Muscle of back (tissue), 11 donors: Measurements from ENCODE around the gene DNPEP. TPM values are rescaled to one million over a fixed set of nuclear protein-coding genes. Genes with fewer than 3 reads are reported as not detected.

Source experiments
- DNase-seq, 3 donors: peaks; one replicate each; pipeline versions ENCODE4 v3.0.0 to v3.0.0-alpha.2; 2013
- polyA plus RNA-seq, 10 donors: library from polyadenylated mRNA; unstranded; fragments of 120-200 nt; gene quantifications; one replicate each; pipeline ENCODE4 v1.2.1, GENCODE V29; 2013; ENCODE audit not compliant: insufficient read length in 10 of 10

Gene DNPEP
- polyA plus RNA-seq, 10 donors = 26.4 to 45.4 (median 36.6) TPM

DNA sequence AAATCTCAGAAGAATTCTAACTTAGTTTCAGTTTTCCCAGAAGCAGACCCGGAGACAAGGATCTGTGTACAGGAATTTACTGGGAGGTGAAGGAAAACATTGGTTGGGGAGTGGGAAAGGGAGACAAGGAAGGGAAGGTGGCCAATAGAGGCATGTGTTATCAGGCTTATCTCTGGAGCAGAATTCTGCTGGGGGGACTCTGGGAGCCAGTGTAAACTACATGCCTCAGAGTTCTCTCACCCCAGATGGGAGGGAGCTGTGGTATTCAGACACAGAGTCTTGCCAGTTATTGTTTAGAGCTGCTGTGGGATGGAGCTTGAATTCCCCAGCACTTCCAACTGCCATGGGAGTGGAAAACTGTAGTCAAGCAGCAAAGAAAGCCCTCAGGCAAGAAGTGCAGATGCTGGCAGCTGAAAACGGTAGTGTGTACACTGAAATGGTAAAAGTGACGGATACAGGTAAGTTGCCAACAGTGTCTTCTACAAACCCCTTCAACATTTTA, 19.0 kb downstream of the DNPEP start:
- peak; percentile 38 to 72 (median 45) for DNase-seq

GRCh38 chr2:219362524-219363164, 25.1 kb downstream of the DNPEP start:
- DNase-seq = peak; percentile 57 to 79 (median 72)

DNA sequence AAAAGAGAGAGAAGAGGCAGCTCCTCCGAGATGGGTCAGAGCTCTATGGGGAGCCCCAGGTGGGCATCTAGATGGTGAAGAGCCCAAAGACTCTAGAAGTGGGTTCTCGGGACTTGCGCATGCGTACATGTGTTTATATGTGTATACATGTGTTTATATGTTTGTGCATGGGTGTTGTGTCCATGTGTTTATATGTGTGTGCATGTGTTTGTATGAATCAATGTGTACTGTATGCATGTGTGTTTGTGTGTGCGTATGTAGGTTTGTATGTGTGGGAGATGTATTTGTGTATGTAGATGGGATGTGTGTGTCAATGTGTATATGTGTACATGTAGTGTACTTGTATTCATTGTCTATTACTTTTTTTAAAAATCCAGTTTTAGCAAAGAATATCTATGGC, 25.6 kb downstream of the DNPEP start:
- no peak for DNase-seq

DNA sequence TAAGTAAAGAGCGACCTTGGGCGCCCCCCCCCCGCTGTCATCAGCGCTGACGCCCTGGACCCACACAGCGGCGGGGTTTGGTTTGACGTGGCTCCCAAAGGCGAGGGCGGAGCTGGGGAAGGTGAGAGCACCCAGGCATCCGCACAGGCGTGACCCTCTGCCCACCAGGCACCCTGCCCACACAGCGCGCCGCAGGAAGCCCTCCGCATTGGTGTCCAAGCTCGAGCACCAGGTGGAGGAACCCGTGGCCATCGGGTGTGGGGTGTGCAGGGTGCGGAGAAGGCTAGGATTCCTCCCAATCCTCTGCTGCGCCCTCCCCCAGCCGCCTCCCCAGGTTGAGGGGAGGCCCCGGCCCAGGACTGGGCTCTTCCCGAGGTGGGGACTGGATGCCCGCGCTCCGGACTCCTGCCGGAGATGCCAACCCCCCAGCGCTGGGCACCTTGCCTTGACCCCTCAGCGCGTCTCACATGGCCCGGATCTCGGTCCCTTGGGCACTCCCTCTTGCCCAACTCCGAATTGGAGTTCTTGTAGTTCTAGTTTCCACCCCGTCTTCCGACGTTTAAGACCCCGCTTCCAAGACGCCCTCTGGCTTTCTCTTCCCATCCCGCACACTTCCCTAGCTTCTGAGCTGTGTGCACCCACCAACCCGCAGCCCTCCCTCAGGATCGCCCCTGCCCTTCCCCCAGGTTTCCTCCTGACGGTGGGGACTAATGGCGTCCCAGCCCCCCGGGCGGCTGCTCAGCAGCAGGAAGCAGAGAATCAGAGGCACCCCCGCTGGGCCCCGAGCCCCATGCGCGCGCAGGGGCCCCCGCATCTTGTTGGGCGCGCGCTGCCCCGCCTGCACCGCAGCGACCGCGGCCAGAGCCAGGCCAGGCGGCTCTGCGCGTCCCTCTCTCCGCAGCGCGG, 29.3 kb downstream of the DNPEP start:
- no peak for DNase-seq

GRCh38 chr2:219356834-219357233, 30.9 kb downstream of the DNPEP start:
- no peak for DNase-seq

DNA sequence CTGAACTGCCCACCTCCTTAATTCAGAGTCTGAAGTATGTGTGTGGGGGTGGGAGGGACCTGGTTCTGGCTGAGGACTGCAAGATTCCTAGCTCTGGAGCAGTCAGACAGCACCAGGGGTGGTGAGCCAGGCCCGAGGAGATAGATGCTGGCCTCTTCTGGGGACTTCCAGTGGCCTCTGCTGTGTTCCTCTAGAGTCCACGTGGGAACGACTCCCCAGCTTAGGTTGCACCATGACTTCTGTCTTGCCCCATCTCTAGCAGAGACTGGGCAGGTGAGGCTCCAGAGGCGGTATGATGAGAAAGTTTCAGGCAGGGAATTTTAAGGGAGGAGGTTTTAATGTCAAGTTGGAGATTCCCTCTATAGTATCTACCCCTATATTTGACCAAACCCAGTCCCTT, 33.1 kb downstream of the DNPEP start:
- no peak for DNase-seq

GRCh38 chr2:219353129-219353528, 34.6 kb downstream of the DNPEP start:
- no peak for DNase-seq

DNA sequence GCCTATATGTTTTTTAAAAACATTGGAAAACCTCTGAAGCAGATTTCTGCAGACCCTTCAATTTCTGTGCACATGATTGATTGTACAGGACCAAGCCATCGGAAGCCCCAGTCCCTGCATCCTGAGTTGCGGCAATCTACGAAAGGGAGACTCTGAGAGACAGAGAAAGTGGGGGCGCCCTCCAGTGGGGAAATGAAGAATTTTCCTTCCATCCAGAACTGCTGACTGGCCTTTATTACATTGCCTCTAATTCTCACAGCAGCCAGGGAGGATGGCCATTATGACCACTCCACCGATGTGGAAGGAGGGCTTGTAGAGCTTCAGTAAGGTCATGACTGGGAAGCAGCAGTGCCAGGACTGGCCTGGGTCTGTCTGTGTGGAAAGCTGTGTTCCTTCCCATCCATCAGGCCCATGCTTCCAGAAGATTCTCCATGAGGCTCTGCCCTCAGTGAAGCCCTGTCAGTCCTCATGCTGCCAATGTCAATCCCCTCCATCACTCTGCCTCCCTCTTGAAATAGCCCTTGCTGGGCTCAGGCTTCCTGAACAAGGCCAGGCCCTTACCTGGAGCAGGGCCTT, 35.2 kb downstream of the DNPEP start:
- DNase-seq = peak; percentile 24 to 40 (median 27)

DNA sequence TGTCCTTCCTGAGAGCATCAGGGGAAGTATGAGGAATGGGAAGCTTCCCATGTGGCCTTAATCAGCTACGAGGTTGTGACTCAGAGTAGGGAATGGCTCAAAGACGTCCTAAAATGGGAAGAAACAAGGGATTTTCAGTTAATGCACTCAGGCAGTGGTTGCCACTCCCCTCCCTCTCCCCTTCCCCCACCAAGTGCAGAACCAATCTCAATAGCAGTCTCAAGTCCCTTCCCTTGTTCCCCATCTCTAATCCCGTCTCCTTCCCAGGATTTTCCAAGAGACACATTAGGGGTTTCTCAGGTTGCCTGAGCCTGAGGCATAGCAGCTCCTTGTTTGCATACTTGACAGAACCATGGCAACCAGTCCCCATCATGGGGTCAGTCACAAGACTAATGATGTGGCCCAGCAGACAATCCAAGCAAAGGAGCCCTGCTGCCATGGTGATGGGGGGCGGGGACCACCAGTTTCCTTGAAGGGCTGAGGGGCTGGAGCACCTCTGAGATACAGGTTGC, 36.9 kb downstream of the DNPEP start:
- DNase-seq = peak in 1 of 3 donors; percentile 85

DNA sequence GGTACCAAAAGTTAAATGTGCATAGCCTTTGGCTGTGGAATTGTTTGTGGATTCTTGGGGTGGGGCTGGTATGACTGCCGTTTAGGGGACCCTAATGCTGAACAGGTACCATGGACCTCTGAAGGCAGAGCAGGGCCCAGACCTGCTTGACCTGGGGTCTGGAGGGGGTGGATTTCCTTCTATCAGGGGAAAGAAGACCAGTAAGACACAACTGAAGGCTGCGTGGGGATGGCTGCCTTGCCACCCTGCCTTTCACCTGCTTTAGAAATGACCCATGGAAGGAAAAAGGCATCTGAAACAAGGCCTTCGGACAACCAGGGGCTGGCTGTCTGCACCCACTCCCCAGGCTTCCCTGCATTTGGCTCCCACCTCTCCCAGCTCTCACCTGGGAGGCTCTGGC, 37.5 kb downstream of the DNPEP start:
- DNase-seq = no peak

GRCh38 chr2:219344751-219345430, 42.8 kb downstream of the DNPEP start:
- peak; percentile 37 to 68 (median 59) for DNase-seq

GRCh38 chr2:219335373-219335786, 52.3 kb downstream of the DNPEP start:
- DNase-seq = no peak

GRCh38 chr2:219334076-219334475, 53.6 kb downstream of the DNPEP start:
- no peak for DNase-seq

DNA sequence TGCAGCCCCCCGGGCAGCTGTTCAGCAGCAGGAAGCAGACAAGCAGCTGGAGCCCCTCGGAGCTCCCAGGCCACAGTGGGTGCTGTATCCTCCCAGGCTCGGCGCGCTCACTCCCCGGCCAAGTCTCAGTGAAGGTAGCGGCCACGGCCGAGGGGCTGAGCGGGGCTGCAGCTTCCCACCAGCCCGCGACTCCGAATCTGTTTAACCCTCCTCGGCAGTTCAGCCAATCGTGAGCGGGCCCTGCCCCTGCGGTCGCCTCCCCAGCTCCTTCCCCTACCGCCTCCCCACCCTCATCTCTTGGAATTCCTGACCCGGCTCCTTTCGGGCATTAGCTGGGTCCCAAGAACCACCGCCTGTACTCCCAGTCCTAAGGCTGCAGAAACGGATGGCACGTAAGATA, 55.2 kb downstream of the DNPEP start, which contains the start of gene RESP18:
Gene RESP18 (minus strand): TSS at position 203 of the 400 bp plus-strand sequence.
- DNase-seq = no peak

DNA sequence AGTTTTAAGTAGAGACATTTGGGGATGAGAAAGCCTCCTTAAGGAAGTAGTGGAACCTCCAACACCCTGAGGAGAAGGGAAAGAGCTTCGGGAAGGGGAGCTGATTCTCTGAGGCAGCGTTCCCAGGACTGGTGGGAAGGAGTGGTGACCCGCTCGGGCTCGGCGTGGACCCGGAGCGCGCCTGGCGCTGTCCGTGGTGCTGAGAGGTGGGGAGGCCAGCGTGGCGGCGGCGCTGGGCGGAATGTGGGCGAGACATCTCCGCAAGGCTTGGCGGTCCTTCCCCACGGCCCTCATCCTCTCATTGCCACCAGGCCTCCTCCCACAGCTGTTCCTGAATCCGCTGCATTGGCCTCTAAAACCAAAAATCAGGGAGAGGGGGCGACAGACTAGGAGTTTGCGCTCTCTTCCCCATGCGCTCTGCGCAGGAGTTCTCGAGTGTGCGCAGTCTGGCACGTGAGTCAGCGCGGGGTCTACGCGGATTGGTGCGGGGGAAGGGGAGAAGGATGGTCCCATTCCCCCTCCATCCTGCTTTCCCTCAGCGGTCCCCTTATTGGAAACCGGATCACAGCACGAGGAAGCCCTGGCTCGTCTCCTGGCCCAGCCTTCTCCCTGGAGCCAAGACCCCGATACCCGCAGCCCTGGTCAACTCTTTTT, 56.0 kb downstream of the DNPEP start:
- DNase-seq = peak in 2 of 3 donors; percentile 66 to 75

DNA sequence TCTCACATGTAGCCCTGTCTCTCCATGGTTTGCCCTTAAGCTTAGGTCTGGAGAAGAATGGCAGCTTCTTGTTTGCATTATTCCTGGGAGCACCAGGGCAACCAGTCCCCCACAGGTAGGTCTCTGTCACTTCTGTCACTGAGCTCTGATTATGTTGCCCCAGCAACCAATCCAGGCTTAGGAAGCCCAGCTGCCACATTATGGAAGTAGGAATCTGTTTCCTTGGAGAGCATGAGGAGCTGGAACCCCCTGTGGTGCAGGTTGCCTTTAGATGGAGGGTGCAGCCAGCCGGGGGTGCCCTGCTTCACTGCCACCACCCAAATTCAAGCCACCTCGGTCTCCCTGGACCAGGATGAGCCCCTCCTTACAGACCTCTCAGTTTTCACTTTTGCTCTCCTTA, 60.0 kb downstream of the DNPEP start:
- no peak for DNase-seq

DNA sequence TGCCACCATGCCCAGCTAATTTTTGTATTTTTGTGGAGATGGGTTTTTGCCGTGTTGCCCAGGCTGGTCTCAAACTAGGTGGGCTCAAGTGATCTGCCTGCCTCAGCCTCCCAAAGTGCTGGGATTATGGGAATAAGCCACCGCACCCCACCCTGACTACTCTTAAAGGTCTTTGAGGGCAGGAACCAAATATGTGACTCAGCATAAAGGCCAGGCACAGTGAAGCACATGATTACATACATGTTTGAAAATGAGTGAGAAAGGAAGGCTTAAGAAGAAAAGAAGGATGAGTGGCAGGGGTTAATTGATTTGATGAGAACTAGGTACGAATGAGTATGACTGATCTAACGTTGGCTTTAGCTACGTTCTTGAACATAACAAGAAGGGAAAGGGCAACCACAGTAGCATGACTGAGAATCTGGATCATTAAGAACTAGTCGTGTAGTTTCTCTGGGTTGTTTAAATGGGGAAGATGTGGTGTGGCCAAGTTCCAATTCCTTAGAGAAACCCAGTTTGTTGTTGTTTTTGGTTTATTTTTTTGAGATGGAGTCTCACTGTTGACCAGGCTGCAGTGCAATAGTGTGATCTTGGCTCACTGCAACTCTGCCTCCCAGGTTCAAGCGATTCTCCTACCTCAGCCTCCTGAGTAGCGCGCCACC, 61.9 kb downstream of the DNPEP start:
- no peak for DNase-seq

DNA sequence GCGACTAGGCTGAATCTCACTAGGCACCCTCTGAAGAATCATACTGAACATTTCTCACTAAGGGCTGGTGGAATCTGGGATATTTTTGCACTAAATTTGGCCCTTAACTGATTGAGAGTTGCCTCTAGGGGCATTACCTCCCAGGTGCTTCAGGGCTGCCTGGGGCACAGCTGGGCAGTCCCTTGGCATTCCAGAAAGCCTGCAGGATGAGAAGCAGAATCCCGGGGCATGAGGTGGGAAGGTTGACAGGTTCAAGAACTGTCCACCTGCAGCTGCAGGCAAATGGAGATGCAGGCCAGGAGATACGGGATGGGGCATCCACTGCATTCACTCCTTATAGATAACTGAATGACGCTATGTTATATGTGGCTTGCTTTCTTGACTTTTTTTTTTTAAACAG, 62.6 kb downstream of the DNPEP start:
- DNase-seq = no peak

- DNase-seq = no peak
Measured at GRCh38 chr2:219323434-219323833, 64.3 kb downstream of the DNPEP start.
